H9 (cell line): ENCODE measurements around the gene CDH23. TPM values are rescaled to one million over a fixed set of nuclear protein-coding genes. Genes with fewer than 3 reads are reported as not detected.

Experiments used
- DNase-seq: peaks from one replicate; pipeline ENCODE4 v3.0.0-alpha.2; 2017
- H2AFZ ChIP-seq: one replicate; pipeline ENCODE4 v1.6.1; 2013; ENCODE audit warnings: mild to moderate bottlenecking, low read length, control low read depth, moderate library complexity
- H2AK5ac ChIP-seq: 2 replicates; pipeline ENCODE4 v1.6.1; 2013; ENCODE audit warnings: low read length, control low read depth, mixed read lengths; ENCODE audit not compliant: insufficient read length
- H2BK120ac ChIP-seq: one replicate; pipeline ENCODE4 v1.6.1; 2013; ENCODE audit warnings: low read depth, mild to moderate bottlenecking, low read length, control low read depth, inconsistent platforms; ENCODE audit not compliant: poor library complexity, severe bottlenecking
- H2BK12ac ChIP-seq: 2 replicates; pipeline ENCODE4 v1.6.1; 2013; ENCODE audit warnings: low read length, control low read depth, mixed read lengths, low read depth; ENCODE audit not compliant: insufficient read length
- H2BK15ac ChIP-seq: 2 replicates; pipeline ENCODE4 v1.6.1; 2013; ENCODE audit warnings: low read depth, low read length, control low read depth
- H2BK20ac ChIP-seq: one replicate; pipeline ENCODE4 v1.6.1; 2013; ENCODE audit warnings: low read depth, mild to moderate bottlenecking, low read length, control low read depth, inconsistent platforms; ENCODE audit not compliant: poor library complexity, severe bottlenecking
- H2BK5ac ChIP-seq: 2 replicates; pipeline ENCODE4 v1.6.1; 2013; ENCODE audit warnings: low read length, control low read depth, mixed read lengths; ENCODE audit not compliant: insufficient read length
- H3K14ac ChIP-seq: 2 replicates; pipeline ENCODE4 v1.6.1; 2013; ENCODE audit warnings: low read length, control low read depth; ENCODE audit not compliant: insufficient read depth
- H3K18ac ChIP-seq: 2 replicates; pipeline ENCODE4 v1.6.1; 2013; ENCODE audit warnings: low read depth, mild to moderate bottlenecking, mixed read lengths, low read length, control low read depth; ENCODE audit not compliant: insufficient read length
- H3K23ac ChIP-seq: 2 replicates; pipeline ENCODE4 v1.6.1; 2013; ENCODE audit warnings: low read length, control low read depth, mixed read lengths, low read depth; ENCODE audit not compliant: insufficient read length
- H3K23me2 ChIP-seq: 2 replicates; pipeline ENCODE4 v1.6.1; 2013; ENCODE audit warnings: low read depth, mild to moderate bottlenecking, mixed read lengths, low read length, control low read depth; ENCODE audit not compliant: insufficient read length, poor library complexity, severe bottlenecking
- H3K27ac ChIP-seq: 2 replicates; pipeline ENCODE4 v1.5.1; 2013; ENCODE audit warnings: low read length, control low read depth, mixed read lengths, low read depth; ENCODE audit not compliant: insufficient read length
- H3K27me3 ChIP-seq: 2 replicates; pipeline ENCODE4 v1.6.1; 2013; ENCODE audit warnings: low read length, control low read depth, inconsistent platforms; ENCODE audit not compliant: insufficient read depth
- H3K4ac ChIP-seq: 2 replicates; pipeline ENCODE4 v1.6.1; 2013; ENCODE audit warnings: low read depth, mild to moderate bottlenecking, control low read depth, inconsistent platforms, low read length, moderate library complexity
- H3K4me1 ChIP-seq: 2 replicates; pipeline ENCODE4 v1.6.1; 2013; ENCODE audit warnings: low read length, control low read depth, inconsistent platforms; ENCODE audit not compliant: insufficient read depth
- H3K4me2 ChIP-seq: 2 replicates; pipeline ENCODE4 v1.6.1; 2013; ENCODE audit warnings: low read length, control low read depth, mixed read lengths; ENCODE audit not compliant: insufficient read length, insufficient read depth
- H3K56ac ChIP-seq: 2 replicates; pipeline ENCODE4 v1.6.1; 2013; ENCODE audit warnings: low read depth, mild to moderate bottlenecking, mixed read lengths, low read length, control low read depth; ENCODE audit not compliant: insufficient read length
- H3K79me1 ChIP-seq: 2 replicates; pipeline ENCODE4 v1.6.1; 2013; ENCODE audit warnings: low read depth, mild to moderate bottlenecking, moderate library complexity, low read length, control low read depth, inconsistent platforms; ENCODE audit not compliant: insufficient read depth, poor library complexity, severe bottlenecking
- H3K79me2 ChIP-seq: 2 replicates; pipeline ENCODE4 v1.6.1; 2013; ENCODE audit warnings: low read length, control low read depth, inconsistent platforms; ENCODE audit not compliant: insufficient read depth
- H3K9ac ChIP-seq: 2 replicates; pipeline ENCODE4 v1.6.1; 2013; ENCODE audit warnings: low read length, control low read depth, mixed read lengths; ENCODE audit not compliant: insufficient read length; ENCODE audit errors: extremely low read depth
- H3K9me3 ChIP-seq: one replicate; pipeline ENCODE4 v1.6.1; 2013; ENCODE audit warnings: low read depth, low read length, inconsistent platforms; ENCODE audit not compliant: control insufficient read depth
- H3T11ph ChIP-seq: one replicate; pipeline ENCODE4 v1.6.1; 2013; ENCODE audit warnings: mild to moderate bottlenecking, low read length, control low read depth, inconsistent platforms
- H4K20me1 ChIP-seq: one replicate; pipeline ENCODE4 v1.6.1; 2013; ENCODE audit not compliant: control insufficient read depth, insufficient read length, insufficient read depth
- H4K5ac ChIP-seq: 2 replicates; pipeline ENCODE4 v1.6.1; 2013; ENCODE audit warnings: low read depth, mild to moderate bottlenecking, mixed read lengths, low read length, control low read depth; ENCODE audit not compliant: insufficient read length
- H4K8ac ChIP-seq: replicated peaks from 2 replicates; pipeline ENCODE4 v1.6.1; 2013; ENCODE audit warnings: low read length, control low read depth, mixed read lengths, low read depth; ENCODE audit not compliant: insufficient read length
- H4K91ac ChIP-seq: 2 replicates; pipeline ENCODE4 v1.6.1; 2013; ENCODE audit warnings: low read depth, mild to moderate bottlenecking, moderate library complexity, mixed read lengths, low read length, control low read depth; ENCODE audit not compliant: insufficient read length
- H3K27ac Mint-ChIP-seq, 3 experiments: 2 replicates in 2 of 3; 3 replicates in 1 of 3; pipeline ENCODE4 v1.8.0; 2020 to 2021; ENCODE audit warnings: mixed read lengths in 3 of 3, mild to moderate bottlenecking in 1 of 3, moderate library complexity in 1 of 3
- H3K27me3 Mint-ChIP-seq: 2 replicates; pipeline ENCODE4 v1.8.0; 2021; ENCODE audit warnings: low read depth, mild to moderate bottlenecking, moderate library complexity, mixed read lengths
- H3K36me3 Mint-ChIP-seq, 3 experiments: 2 replicates in 2 of 3; 3 replicates in 1 of 3; pipeline ENCODE4 v1.8.0; 2020 to 2021; ENCODE audit warnings: low read depth in 3 of 3, mixed read lengths in 3 of 3; ENCODE audit not compliant: insufficient read depth in 1 of 3
- H3K4me1 Mint-ChIP-seq, 2 experiments: 2 replicates each; pipeline ENCODE4 v1.8.0; 2020; ENCODE audit warnings: mixed read lengths in 2 of 2
- H3K4me3 Mint-ChIP-seq, 2 experiments: 2 replicates in 1 of 2; 3 replicates in 1 of 2; pipeline ENCODE4 v1.8.0; 2020 to 2021; ENCODE audit warnings: mild to moderate bottlenecking in 2 of 2, mixed read lengths in 2 of 2, moderate library complexity in 1 of 2
- H3K9me3 Mint-ChIP-seq, 2 experiments: 2 replicates in 1 of 2; 3 replicates in 1 of 2; pipeline ENCODE4 v1.8.0; 2020; ENCODE audit warnings: mild to moderate bottlenecking in 2 of 2, mixed read lengths in 2 of 2, moderate library complexity in 1 of 2
- WGBS: extraction: QIAGEN DNeasy Blood & Tissue Kit; methylation state at CpG from one replicate; pipeline ENCODE4 v1.1.7; 2013; ENCODE audit warnings: missing lambda C conversion rate, low lambda C conversion rate, mixed read lengths; ENCODE audit not compliant: insufficient read length; ENCODE audit errors: extremely low coverage; 5-methylcytosine and 5-hydroxymethylcytosine counted together
- total RNA-seq: library from RNA; stranded (reverse); gene quantifications from 2 replicates; pipeline ENCODE4 v1.2.1, GENCODE V29; 2021
- TF ChIP-seq, protein P1 (sequence below): fragments of 200-600 bp; sonication (generic); conservative IDR thresholded peaks from 3 replicates; pipeline ENCODE4 v1.8.0; 2021; ENCODE audit warnings: antibody characterized with exemption, mild to moderate bottlenecking

The CDH23 gene
- total RNA-seq, 1 experiment from 2014 or later, result 2.1 TPM

DNA sequence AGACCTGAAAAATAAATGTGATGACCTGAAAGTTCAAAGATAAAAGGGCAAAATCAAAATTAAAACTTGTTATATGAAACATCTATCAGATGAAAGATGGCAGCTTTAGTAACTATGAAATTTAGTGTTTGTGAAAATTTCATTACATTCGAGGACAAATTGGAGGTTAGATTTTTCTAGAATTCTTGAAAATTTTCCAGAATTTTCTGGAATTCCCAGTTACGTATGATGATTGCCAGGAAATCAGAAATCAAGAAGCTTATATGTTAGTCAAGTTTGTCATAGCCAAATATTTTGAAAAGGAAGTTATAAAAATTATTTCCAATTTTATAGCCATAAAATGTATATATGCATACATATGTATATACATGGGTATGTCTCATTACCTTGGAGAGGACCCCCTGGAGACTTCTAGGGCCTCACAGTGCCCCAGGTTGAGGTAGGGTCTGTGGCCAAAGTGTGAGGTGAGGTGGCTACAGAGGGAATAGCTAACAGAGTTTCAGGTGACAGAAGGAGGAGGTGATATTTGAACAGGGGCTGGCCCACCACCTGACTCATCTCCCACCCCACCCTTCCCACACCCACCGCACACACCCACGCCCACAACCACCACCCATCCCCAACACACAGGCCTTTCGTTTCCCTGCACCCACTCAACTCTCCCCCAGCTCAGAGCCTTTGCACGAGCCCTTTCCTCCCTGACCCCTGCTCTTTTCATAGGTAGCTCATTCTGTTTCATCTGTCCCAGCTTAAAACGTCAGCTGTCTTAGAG, 301.4 kb downstream of the CDH23 start:
- Histone ChIP-seq H3K27ac (no peak overlapping the region), H4K91ac (no peak overlapping the region), H3K56ac (no peak overlapping the region), H2BK120ac (no peak overlapping the region), H3K4ac (no peak overlapping the region), H3K18ac (no peak overlapping the region), H2AK5ac (no peak overlapping the region), H4K5ac (no peak overlapping the region), H3K27me3 (no peaks in the 10 kb centered on the region), H3K9me3 (no peaks in the 10 kb centered on the region), H3K23ac (no peak overlapping the region), H3K9ac (no peak overlapping the region), H3K4me1 (no peaks in the 10 kb centered on the region), H4K20me1 (no peaks in the 10 kb centered on the region), H3K79me1 (no peaks in the 10 kb centered on the region), H2AFZ (no peak overlapping the region), H3K14ac (no peak overlapping the region), H2BK5ac (no peak overlapping the region), H3K79me2 (no peaks in the 10 kb centered on the region), H2BK15ac (no peak overlapping the region), H2BK12ac (no peak overlapping the region), H3K23me2 (no peaks in the 10 kb centered on the region), H2BK20ac (no peak overlapping the region), H3K4me2 (no peak overlapping the region), H3T11ph (no peak overlapping the region), H4K8ac (no peak overlapping the region)
- TF ChIP-seq, protein P1, sequence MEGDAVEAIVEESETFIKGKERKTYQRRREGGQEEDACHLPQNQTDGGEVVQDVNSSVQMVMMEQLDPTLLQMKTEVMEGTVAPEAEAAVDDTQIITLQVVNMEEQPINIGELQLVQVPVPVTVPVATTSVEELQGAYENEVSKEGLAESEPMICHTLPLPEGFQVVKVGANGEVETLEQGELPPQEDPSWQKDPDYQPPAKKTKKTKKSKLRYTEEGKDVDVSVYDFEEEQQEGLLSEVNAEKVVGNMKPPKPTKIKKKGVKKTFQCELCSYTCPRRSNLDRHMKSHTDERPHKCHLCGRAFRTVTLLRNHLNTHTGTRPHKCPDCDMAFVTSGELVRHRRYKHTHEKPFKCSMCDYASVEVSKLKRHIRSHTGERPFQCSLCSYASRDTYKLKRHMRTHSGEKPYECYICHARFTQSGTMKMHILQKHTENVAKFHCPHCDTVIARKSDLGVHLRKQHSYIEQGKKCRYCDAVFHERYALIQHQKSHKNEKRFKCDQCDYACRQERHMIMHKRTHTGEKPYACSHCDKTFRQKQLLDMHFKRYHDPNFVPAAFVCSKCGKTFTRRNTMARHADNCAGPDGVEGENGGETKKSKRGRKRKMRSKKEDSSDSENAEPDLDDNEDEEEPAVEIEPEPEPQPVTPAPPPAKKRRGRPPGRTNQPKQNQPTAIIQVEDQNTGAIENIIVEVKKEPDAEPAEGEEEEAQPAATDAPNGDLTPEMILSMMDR, result no peak
- Mint-ChIP-seq H3K4me3 (no peak overlapping the region), H3K36me3 (no peaks in the 10 kb centered on the region), H3K27ac (no peak overlapping the region; a peak in 1 of 7 replicates), H3K4me1 (peaks cover 8 to 15% of the 10 kb centered on the region in 2 experiments), H3K9me3 (no peaks in the 10 kb centered on the region), H3K27me3 (peaks cover 2% of the 10 kb centered on the region; the same call in 1 of the 2 replicates)
- no CpG with 5 or more reads among the region's 7 CpGs for WGBS
- no peak for DNase-seq
